Trophoblast cell (in vitro differentiated cells and primary cell): Measurements from ENCODE around the gene TFF3.
"Not testable (repeated sequence)": the region's sequence is repeated elsewhere in the genome, so short reads cannot be mapped to it uniquely, and the experiment has no call there.

Source experiments
- DNase-seq, 2 donors: peaks; one replicate each; pipeline ENCODE4 v3.0.0-alpha.2; 2016
- H2AFZ ChIP-seq: 2 replicates; pipeline ENCODE4 v1.6.1; 2013; ENCODE audit warnings: low read length, moderate library complexity, mild to moderate bottlenecking; ENCODE audit not compliant: insufficient read depth, poor library complexity
- H2AK5ac ChIP-seq: 2 replicates; pipeline ENCODE4 v1.6.1; 2013; ENCODE audit warnings: mild to moderate bottlenecking, low read length
- H2BK120ac ChIP-seq: 2 replicates; pipeline ENCODE4 v1.6.1; 2013; ENCODE audit warnings: low read length, mild to moderate bottlenecking, moderate library complexity; ENCODE audit not compliant: insufficient read depth, poor library complexity
- H2BK12ac ChIP-seq: 2 replicates; pipeline ENCODE4 v1.6.1; 2013; ENCODE audit warnings: mild to moderate bottlenecking, low read length, moderate library complexity
- H2BK5ac ChIP-seq: 2 replicates; pipeline ENCODE4 v1.6.1; 2013; ENCODE audit warnings: low read length, low read depth, moderate library complexity, mild to moderate bottlenecking; ENCODE audit not compliant: poor library complexity
- H3K14ac ChIP-seq: 2 replicates; pipeline ENCODE4 v1.6.1; 2013; ENCODE audit warnings: mild to moderate bottlenecking, low read length
- H3K18ac ChIP-seq: 2 replicates; pipeline ENCODE4 v1.6.1; 2013; ENCODE audit warnings: mild to moderate bottlenecking, low read length
- H3K23ac ChIP-seq: 2 replicates; pipeline ENCODE4 v1.6.1; 2013; ENCODE audit warnings: low read length
- H3K27ac ChIP-seq: 2 replicates; pipeline ENCODE4 v1.5.1; 2013; ENCODE audit warnings: low read depth, mild to moderate bottlenecking, inconsistent platforms, low read length, moderate library complexity
- H3K27me3 ChIP-seq: 2 replicates; pipeline ENCODE4 v1.6.1; 2013; ENCODE audit warnings: inconsistent platforms, mild to moderate bottlenecking, low read length, moderate library complexity; ENCODE audit not compliant: insufficient read depth
- H3K36me3 ChIP-seq, 2 experiments: 1 replicate in 1 of 2; 2 replicates in 1 of 2; pipeline ENCODE4 v1.6.1; 2013; ENCODE audit warnings: low read length in 2 of 2, mild to moderate bottlenecking in 2 of 2, moderate library complexity in 1 of 2; ENCODE audit not compliant: insufficient read depth in 2 of 2, control insufficient read depth in 1 of 2
- H3K4ac ChIP-seq: 2 replicates; pipeline ENCODE4 v1.6.1; 2013; ENCODE audit warnings: low read depth, mild to moderate bottlenecking, low read length, moderate library complexity
- H3K4me1 ChIP-seq, 2 experiments: 1 replicate in 1 of 2; 2 replicates in 1 of 2; pipeline ENCODE4 v1.6.1; 2013; ENCODE audit warnings: low read length in 2 of 2, mild to moderate bottlenecking in 2 of 2, moderate library complexity in 1 of 2; ENCODE audit not compliant: insufficient read depth in 2 of 2, control insufficient read depth in 1 of 2
- H3K4me2 ChIP-seq: 2 replicates; pipeline ENCODE4 v1.6.1; 2013; ENCODE audit warnings: inconsistent platforms, mild to moderate bottlenecking, low read length, moderate library complexity
- H3K4me3 ChIP-seq: 2 replicates; pipeline ENCODE4 v1.5.1; 2013; ENCODE audit warnings: mild to moderate bottlenecking, low read depth, low read length, inconsistent platforms
- H3K79me1 ChIP-seq: one replicate; pipeline ENCODE4 v1.6.1; 2013; ENCODE audit warnings: low read length
- H3K79me2 ChIP-seq: 2 replicates; pipeline ENCODE4 v1.6.1; 2013; ENCODE audit warnings: low read length, mild to moderate bottlenecking; ENCODE audit not compliant: control insufficient read depth, insufficient read depth, poor library complexity
- H3K9ac ChIP-seq: 2 replicates; pipeline ENCODE4 v1.6.1; 2013; ENCODE audit warnings: mild to moderate bottlenecking, low read length
- H3K9me3 ChIP-seq: 2 replicates; pipeline ENCODE4 v1.6.1; 2013; ENCODE audit warnings: low read depth, mild to moderate bottlenecking, control low read depth, inconsistent platforms, low read length; ENCODE audit not compliant: insufficient read depth
- H4K12ac ChIP-seq: 2 replicates; pipeline ENCODE4 v1.6.1; 2013; ENCODE audit warnings: low read depth, mild to moderate bottlenecking, low read length, moderate library complexity
- H4K8ac ChIP-seq: 2 replicates; pipeline ENCODE4 v1.6.1; 2013; ENCODE audit warnings: low read depth, mild to moderate bottlenecking, low read length, moderate library complexity
- H4K91ac ChIP-seq: one replicate; pipeline ENCODE4 v1.6.1; 2013; ENCODE audit warnings: low read depth, mild to moderate bottlenecking, low read length, moderate library complexity
- WGBS: extraction: QIAGEN DNeasy Blood & Tissue Kit; methylation state at CpG from one replicate; pipeline ENCODE4 v1.1.7; 2013; ENCODE audit warnings: missing lambda C conversion rate; ENCODE audit not compliant: insufficient read length, insufficient coverage; ENCODE audit errors: extremely low coverage; 5-methylcytosine and 5-hydroxymethylcytosine counted together

The TFF3 gene

GRCh38 chr21:42295845-42296244, 19.4 kb downstream of the TFF3 start:
- no peak overlapping the region for H3K23ac ChIP-seq
- H4K91ac ChIP-seq, result no peak overlapping the region
- H3K9ac ChIP-seq, result no peak overlapping the region
- WGBS, result no CpG with 5 or more reads among the region's 15 CpGs
- no peak for DNase-seq
- H3K4me3 ChIP-seq, result no peak overlapping the region
- no peaks in the 10 kb centered on the region for H3K79me2 ChIP-seq
- H3K18ac ChIP-seq, result no peak overlapping the region
- H3K27me3 ChIP-seq, result no peaks in the 10 kb centered on the region
- no peaks in the 10 kb centered on the region for H3K4me1 ChIP-seq
- no peak overlapping the region for H4K12ac ChIP-seq
- H3K36me3 ChIP-seq, result no peaks in the 10 kb centered on the region
- no peaks in the 10 kb centered on the region for H3K79me1 ChIP-seq
- no peak overlapping the region for H3K14ac ChIP-seq
- no peak overlapping the region for H2BK5ac ChIP-seq
- no peak overlapping the region for H3K4ac ChIP-seq
- H2BK120ac ChIP-seq, result no peak overlapping the region
- H3K9me3 ChIP-seq, result peaks cover 16% of the 10 kb centered on the region
- no peak overlapping the region for H4K8ac ChIP-seq
- H3K27ac ChIP-seq, result no peak overlapping the region
- no peak overlapping the region for H2BK12ac ChIP-seq
- no peak overlapping the region for H2AFZ ChIP-seq
- no peak overlapping the region for H2AK5ac ChIP-seq
- H3K4me2 ChIP-seq, result no peak overlapping the region

- no peak overlapping the region for H3K9ac ChIP-seq
- WGBS, result no CpG with 5 or more reads among the region's 22 CpGs
- H2AK5ac ChIP-seq, result no peak overlapping the region
- no peak for DNase-seq
- H4K8ac ChIP-seq, result no peak overlapping the region
- H3K4ac ChIP-seq, result no peak overlapping the region
- H3K27ac ChIP-seq, result no peak overlapping the region
- peaks cover 16% of the 10 kb centered on the region for H3K9me3 ChIP-seq
- no peak overlapping the region for H3K4me2 ChIP-seq
- no peaks in the 10 kb centered on the region for H3K27me3 ChIP-seq
- no peaks in the 10 kb centered on the region for H3K79me1 ChIP-seq
- H3K4me3 ChIP-seq, result no peak overlapping the region
- H3K23ac ChIP-seq, result no peak overlapping the region
- H4K91ac ChIP-seq, result no peak overlapping the region
- no peak overlapping the region for H3K18ac ChIP-seq
- no peaks in the 10 kb centered on the region for H3K79me2 ChIP-seq
- H3K36me3 ChIP-seq, result no peaks in the 10 kb centered on the region
- no peaks in the 10 kb centered on the region for H3K4me1 ChIP-seq
- H4K12ac ChIP-seq, result no peak overlapping the region
- no peak overlapping the region for H2BK12ac ChIP-seq
- no peak overlapping the region for H2AFZ ChIP-seq
- H2BK120ac ChIP-seq, result no peak overlapping the region
- no peak overlapping the region for H3K14ac ChIP-seq
- no peak overlapping the region for H2BK5ac ChIP-seq
These were observed 20.8 kb downstream of the TFF3 start for GRCh38 chr21:42294273-42294880.

- H3K36me3 ChIP-seq, result no peaks in the 10 kb centered on the region
- H3K79me1 ChIP-seq, result no peaks in the 10 kb centered on the region
- H4K8ac ChIP-seq, result no peak overlapping the region
- H3K4me3 ChIP-seq, result peak overlapping the region; percentile 57
- no peak overlapping the region for H3K4ac ChIP-seq
- H2AFZ ChIP-seq, result no peak overlapping the region
- no peak overlapping the region for H3K4me2 ChIP-seq
- no peak overlapping the region for H4K12ac ChIP-seq
- no peak overlapping the region for H2BK120ac ChIP-seq
- no peak overlapping the region for H2BK5ac ChIP-seq
- 96% methylated on average over 3 of the region's 17 CpGs for WGBS
- no peaks in the 10 kb centered on the region for H3K4me1 ChIP-seq
- no peak overlapping the region for H3K18ac ChIP-seq
- H2AK5ac ChIP-seq, result no peak overlapping the region
- no peak overlapping the region for H2BK12ac ChIP-seq
- H3K23ac ChIP-seq, result peak overlapping the region; percentile 62
- H4K91ac ChIP-seq, result no peak overlapping the region
- DNase-seq, result no peak
- H3K14ac ChIP-seq, result no peak overlapping the region
- H3K9me3 ChIP-seq, result peaks cover 16% of the 10 kb centered on the region
- no peaks in the 10 kb centered on the region for H3K79me2 ChIP-seq
- H3K27ac ChIP-seq, result no peak overlapping the region
- no peak overlapping the region for H3K9ac ChIP-seq
- H3K27me3 ChIP-seq, result no peaks in the 10 kb centered on the region
These were observed 21.4 kb downstream of the TFF3 start for GRCh38 chr21:42293649-42294272.

- H3K9ac ChIP-seq, H3K4me1 ChIP-seq, H3K79me1 ChIP-seq, H3K27ac ChIP-seq, H3K14ac ChIP-seq, H4K91ac ChIP-seq, H3K18ac ChIP-seq, H2AFZ ChIP-seq, H2BK5ac ChIP-seq, H4K12ac ChIP-seq, H3K4ac ChIP-seq, H4K8ac ChIP-seq, H2BK12ac ChIP-seq, DNase-seq, H3K79me2 ChIP-seq, H3K27me3 ChIP-seq, H3K36me3 ChIP-seq, H3K4me2 ChIP-seq, H2BK120ac ChIP-seq, H2AK5ac ChIP-seq: not testable (repeated sequence)
- H3K23ac ChIP-seq, result peak overlapping the region; percentile 87
- 100% methylated on average over 2 of the region's 4 CpGs for WGBS
- H3K4me3 ChIP-seq, result peak overlapping the region; percentile 57
- peaks cover 15% of the 10 kb centered on the region for H3K9me3 ChIP-seq
These were observed 22.6 kb downstream of the TFF3 start for GRCh38 chr21:42292563-42293142.
